CD4-positive, alpha-beta T cell (primary cell): ENCODE data around the gene NRIP1. TPM values are rescaled to one million over a fixed set of nuclear protein-coding genes. Genes with fewer than 3 reads are reported as not detected.

Source experiments
- ATAC-seq: fragments of 200-7000 bp; cut with Tn5 transposase; one replicate; pipeline ENCODE4 v1.10.0; 2022; ENCODE audit warnings: mild to moderate bottlenecking; ENCODE audit not compliant: poor library complexity
- CTCF ChIA-PET: fragments of 350-600 bp; sonication (Branson Sonifier 250); formaldehyde crosslinking; loops from one replicate; lab custom pipeline; 2021; ENCODE audit warnings: antibody characterized with exemption, inconsistent platforms; lab: Charles Lee
- POLR2A ChIA-PET: fragments of 350-600 bp; sonication (Branson Sonifier 250); formaldehyde crosslinking; loops from one replicate; lab custom pipeline; 2021; ENCODE audit warnings: antibody characterized with exemption, inconsistent platforms; lab: Charles Lee
- DNase-seq, 14 experiments: peaks; one replicate each; pipeline ENCODE4 v3.0.0-alpha.2; 2013 to 2020; ENCODE audit warnings: mixed read lengths in 2 of 14
- H3K27ac ChIP-seq, 2 donors: one replicate each; pipeline versions ENCODE4 v1.5.1 to v1.7.0; 2013; ENCODE audit warnings: low read length in 2 of 2, low read depth in 1 of 2, mild to moderate bottlenecking in 1 of 2
- H3K27me3 ChIP-seq, 2 experiments: 1 replicate in 1 of 2; 2 replicates in 1 of 2; pipeline versions ENCODE4 v1.6.1 to v1.7.0; 2013; ENCODE audit warnings: low read length in 2 of 2, control low read depth in 1 of 2, mild to moderate bottlenecking in 1 of 2, moderate library complexity in 1 of 2; ENCODE audit not compliant: insufficient read depth in 2 of 2, control insufficient read depth in 1 of 2
- H3K36me3 ChIP-seq: one replicate; pipeline ENCODE4 v1.6.1; 2013; ENCODE audit warnings: low read length, control low read depth; ENCODE audit not compliant: insufficient read depth
- H3K4me1 ChIP-seq: one replicate; pipeline ENCODE4 v1.6.1; 2013; ENCODE audit warnings: low read length, control low read depth; ENCODE audit not compliant: insufficient read depth
- H3K4me3 ChIP-seq: one replicate; pipeline ENCODE4 v1.5.1; 2013; ENCODE audit warnings: mild to moderate bottlenecking, low read length, moderate library complexity
- H3K9me3 ChIP-seq, 2 experiments: 1 replicate in 1 of 2; 2 replicates in 1 of 2; pipeline versions ENCODE4 v1.6.1 to v1.7.0; 2013; ENCODE audit warnings: low read length in 2 of 2, mild to moderate bottlenecking in 2 of 2, control low read depth in 1 of 2, moderate library complexity in 1 of 2; ENCODE audit not compliant: control insufficient read depth in 1 of 2, insufficient read depth in 1 of 2
- H3K27ac Mint-ChIP-seq: one replicate; pipeline ENCODE4 v1.8.0; 2020; ENCODE audit warnings: mixed read lengths
- H3K27me3 Mint-ChIP-seq: one replicate; pipeline ENCODE4 v1.8.0; 2021; ENCODE audit warnings: mixed read lengths
- H3K36me3 Mint-ChIP-seq: one replicate; pipeline ENCODE4 v1.8.0; 2021; ENCODE audit warnings: low read depth, mixed read lengths
- H3K4me1 Mint-ChIP-seq: one replicate; pipeline ENCODE4 v1.8.0; 2021; ENCODE audit warnings: low read depth, mixed read lengths
- H3K4me3 Mint-ChIP-seq: one replicate; pipeline ENCODE4 v1.8.0; 2020; ENCODE audit warnings: mild to moderate bottlenecking, mixed read lengths
- H3K9me3 Mint-ChIP-seq: one replicate; pipeline ENCODE4 v1.8.0; 2020; ENCODE audit warnings: mixed read lengths
- CTCF ChIP-seq: fragments of 200-600 bp; IDR thresholded peaks from one replicate; pipeline ENCODE4 v1.8.0; 2022; ENCODE audit warnings: antibody characterized with exemption, mild to moderate bottlenecking
- intact Hi-C, 2 experiments: fragments of 100-400 bp; cut with DNase I in 1 of 2; cut with micrococcal nuclease in 1 of 2; formaldehyde crosslinking; loops; one replicate each; pipeline versions ENCODE4 v1.15.1 to v1.9.0; 2023 to 2025; cut with DNase I, micrococcal nuclease
- total RNA-seq, 174 experiments: library from RNA in 2 of 174; stranded (reverse) in 2 of 174; gene quantifications; one replicate each; pipeline ENCODE4 v1.2.3 and lab custom pipeline; 2021 to 2026

The NRIP1 gene
- total RNA-seq, 2 experiments from 2014 or later: 41.6 to 50.1 TPM

- ChIA-PET POLR2A (no interaction called here), CTCF (no interaction called here)
- Histone ChIP-seq H3K27ac (no peak overlapping the region), H3K4me3 (no peak overlapping the region), H3K9me3 (no peaks in the 10 kb centered on the region), H3K36me3 (peaks cover 23% of the 10 kb centered on the region), H3K4me1 (no peaks in the 10 kb centered on the region), H3K27me3 (no peaks in the 10 kb centered on the region)
- Mint-ChIP-seq H3K4me3 (no peak overlapping the region), H3K9me3 (no peaks in the 10 kb centered on the region), H3K27me3 (no peaks in the 10 kb centered on the region), H3K4me1 (no peaks in the 10 kb centered on the region), H3K27ac (no peak overlapping the region), H3K36me3 (peaks cover 44% of the 10 kb centered on the region)
- no peak for ATAC-seq
- TF ChIP-seq CTCF: no peak
- no peak for DNase-seq
- intact Hi-C loops: no loop called here
Observed at GRCh38 chr21:14968821-14969220, 96.0 kb downstream of the NRIP1 start.

GRCh38 chr21:14968029-14968428, 96.8 kb downstream of the NRIP1 start:
- Histone ChIP-seq H3K4me3 (no peak overlapping the region), H3K27ac (no peak overlapping the region), H3K27me3 (no peaks in the 10 kb centered on the region), H3K36me3 (peaks cover 23% of the 10 kb centered on the region), H3K4me1 (no peaks in the 10 kb centered on the region), H3K9me3 (no peaks in the 10 kb centered on the region)
- Mint-ChIP-seq H3K27me3 (no peaks in the 10 kb centered on the region), H3K4me1 (no peaks in the 10 kb centered on the region), H3K9me3 (no peaks in the 10 kb centered on the region), H3K27ac (no peak overlapping the region), H3K36me3 (peaks cover 49% of the 10 kb centered on the region), H3K4me3 (no peak overlapping the region)
- DNase-seq (no peak), ATAC-seq (no peak)
- POLR2A ChIA-PET: no interaction called here
- intact Hi-C loops: no loop called here
- CTCF ChIA-PET: no interaction called here
- no peak for TF ChIP-seq CTCF

GRCh38 chr21:14964621-14965020, 100.2 kb downstream of the NRIP1 start:
- peaks cover 45% of the 10 kb centered on the region for H3K36me3 Mint-ChIP-seq
- Histone ChIP-seq H3K9me3 (no peaks in the 10 kb centered on the region), H3K27me3 (no peaks in the 10 kb centered on the region), H3K4me1 (no peaks in the 10 kb centered on the region), H3K4me3 (no peak overlapping the region), H3K36me3 (peaks cover 23% of the 10 kb centered on the region), H3K27ac (no peak overlapping the region)
- intact Hi-C loops: no loop called here
- ATAC-seq (no peak), DNase-seq (no peak)
- H3K4me1 Mint-ChIP-seq: no peaks in the 10 kb centered on the region
- no peak overlapping the region for H3K27ac Mint-ChIP-seq
- TF ChIP-seq CTCF: no peak
- POLR2A ChIA-PET: no interaction called here
- CTCF ChIA-PET: no interaction called here
- H3K27me3 Mint-ChIP-seq: no peaks in the 10 kb centered on the region
- no peaks in the 10 kb centered on the region for H3K9me3 Mint-ChIP-seq
- no peak overlapping the region for H3K4me3 Mint-ChIP-seq
